HG03575 (cell line): Measurements from ENCODE around the gene MARK4.

Experiments used
- ATAC-seq: cut with Tn5 transposase; IDR thresholded peaks from one replicate; pipeline ENCODE4 v1.9.1; 2021; ENCODE audit not compliant: unreplicated experiment, insufficient number of reproducible peaks, low FRiP score; ENCODE audit errors: extremely low read depth

The MARK4 gene

GRCh38 chr19:45235485-45235884, 15.6 kb upstream of the MARK4 start:
- ATAC-seq = no peak

- no peak for ATAC-seq
These were observed 12.5 kb upstream of the MARK4 start for GRCh38 chr19:45238556-45238955.

- ATAC-seq = no peak
These were observed 7.8 kb upstream of the MARK4 start for GRCh38 chr19:45243144-45243732.

- ATAC-seq = no peak
These were observed 6.8 kb upstream of the MARK4 start for GRCh38 chr19:45244133-45244794.

GRCh38 chr19:45245334-45245787, 5.7 kb upstream of the MARK4 start, which contains the start of gene EXOC3L2:
Gene EXOC3L2, minus strand, starts transcription at chr19:45245407. Its CDS starts 6,362 bp downstream, at chr19:45239045.
- ATAC-seq = no peak

- no peak for ATAC-seq
These were observed 5.2 kb upstream of the MARK4 start for GRCh38 chr19:45245826-45246225.

GRCh38 chr19:45247136-45247535, 3.9 kb upstream of the MARK4 start:
- no peak for ATAC-seq

GRCh38 chr19:45249261-45250033, 1.6 kb upstream of the MARK4 start:
- ATAC-seq = no peak

- ATAC-seq = no peak
These were observed 747 bp upstream of the MARK4 start for GRCh38 chr19:45250216-45250831.

GRCh38 chr19:45251452-45252354, 632 bp downstream of the MARK4 start:
- ATAC-seq = no peak

- ATAC-seq = no peak
These were observed 2.4 kb downstream of the MARK4 start for GRCh38 chr19:45253396-45254027.

- ATAC-seq = no peak
These were observed 3.0 kb downstream of the MARK4 start for GRCh38 chr19:45254044-45254531.

GRCh38 chr19:45255611-45256157, 4.6 kb downstream of the MARK4 start:
- no peak for ATAC-seq

- no peak for ATAC-seq
These were observed 5.8 kb downstream of the MARK4 start for GRCh38 chr19:45256836-45257235.

- no peak for ATAC-seq
These were observed 7.8 kb downstream of the MARK4 start for GRCh38 chr19:45258862-45259261.

- ATAC-seq = no peak
These were observed 11.5 kb downstream of the MARK4 start for GRCh38 chr19:45262570-45262969.

GRCh38 chr19:45263013-45263412, 11.9 kb downstream of the MARK4 start:
- ATAC-seq = no peak

GRCh38 chr19:45264781-45265317, 13.8 kb downstream of the MARK4 start:
- no peak for ATAC-seq
